Colonic mucosa (tissue), 4 donors: ENCODE results near the gene SCAP. TPM values are rescaled to one million over a fixed set of nuclear protein-coding genes. Genes with fewer than 3 reads are reported as not detected.

Source experiments
- DNase-seq: peaks from one replicate; pipeline ENCODE4 v3.0.0-alpha.2; 2020
- H3K27ac ChIP-seq: fragments of 200-600 bp; one replicate; pipeline ENCODE4 v1.8.0; 2021
- H3K27me3 ChIP-seq: fragments of 200-600 bp; one replicate; pipeline ENCODE4 v1.8.0; 2021
- H3K36me3 ChIP-seq: fragments of 200-600 bp; one replicate; pipeline ENCODE4 v1.8.0; 2021
- H3K4me1 ChIP-seq: fragments of 200-600 bp; one replicate; pipeline ENCODE4 v1.8.0; 2021; ENCODE audit warnings: mild to moderate bottlenecking
- H3K4me3 ChIP-seq: fragments of 200-600 bp; one replicate; pipeline ENCODE4 v1.8.0; 2021
- H3K9ac ChIP-seq, 2 donors: one replicate each; pipeline ENCODE4 v1.7.0; 2013; ENCODE audit warnings: control low read depth in 2 of 2, low read depth in 2 of 2, low read length in 2 of 2
- H3K9me3 ChIP-seq: fragments of 200-600 bp; one replicate; pipeline ENCODE4 v1.8.0; 2021
- CTCF ChIP-seq: fragments of 200-600 bp; IDR thresholded peaks from one replicate; pipeline ENCODE4 v1.8.0; 2022; ENCODE audit warnings: antibody characterized with exemption, mild to moderate bottlenecking
- intact Hi-C: fragments of 100-400 bp; cut with DNase I; formaldehyde crosslinking; loops from one replicate; pipeline ENCODE4 v1.14.1; 2022
- total RNA-seq, 2 donors: library from RNA; stranded (reverse); fragmentation: NEBNext Ultra II Directional in 1 of 2; extraction: Animal tissue kit (Norgen Biotek cat#: 25700) in 1 of 2; gene quantifications; one replicate each; pipeline ENCODE4 v1.2.1, GENCODE V29; 2021
- donor health status: healthy.
- donor health status: DM: no; HTN: no; CAD: no.
- donor health status: DM: no; HTN: no; CAD: no.

Gene SCAP
- total RNA-seq, 2 donors from 2014 or later: 86.5 to 137 TPM

- Histone ChIP-seq H3K9me3 (no peaks in the 10 kb centered on the region), H3K4me3 (no peak overlapping the region), H3K36me3 (no peaks in the 10 kb centered on the region), H3K4me1 (peaks cover 7% of the 10 kb centered on the region), H3K9ac (peak overlapping the region; percentile 12 to 56), H3K27ac (peak overlapping the region; percentile 70), H3K27me3 (no peaks in the 10 kb centered on the region)
- intact Hi-C loops: no loop called here
- no peak for TF ChIP-seq CTCF
- peak; percentile 64 for DNase-seq
Observed at GRCh38 chr3:47443611-47443995, 32.1 kb downstream of the SCAP start.

GRCh38 chr3:47441796-47442551, 33.8 kb downstream of the SCAP start:
- intact Hi-C loops: no loop called here
- Histone ChIP-seq H3K36me3 (no peaks in the 10 kb centered on the region), H3K9me3 (no peaks in the 10 kb centered on the region), H3K4me1 (peaks cover 7% of the 10 kb centered on the region), H3K27me3 (no peaks in the 10 kb centered on the region), H3K9ac (peak overlapping the region in 1 of 2 donors; percentile 4), H3K4me3 (no peak overlapping the region), H3K27ac (peak overlapping the region; percentile 78)
- TF ChIP-seq CTCF: no peak
- DNase-seq: peak; percentile 66

GRCh38 chr3:47440131-47440530, 35.6 kb downstream of the SCAP start:
- Histone ChIP-seq H3K27ac (no peak overlapping the region), H3K4me1 (peaks cover 7% of the 10 kb centered on the region), H3K9ac (no peak overlapping the region), H3K27me3 (no peaks in the 10 kb centered on the region), H3K4me3 (no peak overlapping the region), H3K9me3 (no peaks in the 10 kb centered on the region), H3K36me3 (no peaks in the 10 kb centered on the region)
- no peak for DNase-seq
- intact Hi-C loops: no loop called here
- TF ChIP-seq CTCF: no peak

- DNase-seq: peak; percentile 62
- intact Hi-C loops: no loop called here
- H3K27ac ChIP-seq: peak overlapping the region; percentile 78
Observed at GRCh38 chr3:47436180-47436579, 39.6 kb downstream of the SCAP start.

GRCh38 chr3:47434849-47435248, 40.9 kb downstream of the SCAP start:
- intact Hi-C loops: no loop called here
- Histone ChIP-seq H3K36me3 (peaks cover 4% of the 10 kb centered on the region), H3K27ac (peak overlapping the region; percentile 67)

More at GRCh38 chr3:47436180-47436579, 39.6 kb downstream of the SCAP start:
- peaks cover 4% of the 10 kb centered on the region for H3K36me3 ChIP-seq
- H3K9ac ChIP-seq: no peak overlapping the region
- no peaks in the 10 kb centered on the region for H3K27me3 ChIP-seq
- no peak overlapping the region for H3K4me3 ChIP-seq
- TF ChIP-seq CTCF: no peak
- no peaks in the 10 kb centered on the region for H3K9me3 ChIP-seq
- H3K4me1 ChIP-seq: peaks cover 7% of the 10 kb centered on the region

More at GRCh38 chr3:47434849-47435248, 40.9 kb downstream of the SCAP start:
- peak; percentile 81 for DNase-seq
- peaks cover 7% of the 10 kb centered on the region for H3K4me1 ChIP-seq
- H3K9ac ChIP-seq: peak overlapping the region in 1 of 2 donors; percentile 46
- H3K9me3 ChIP-seq: no peaks in the 10 kb centered on the region
- no peak for TF ChIP-seq CTCF
- H3K4me3 ChIP-seq: no peak overlapping the region
- no peaks in the 10 kb centered on the region for H3K27me3 ChIP-seq
